GM18511 (cell line): Measurements from ENCODE around the gene COLEC12.

Source experiments
- ATAC-seq: cut with Tn5 transposase; IDR thresholded peaks from one replicate; pipeline ENCODE4 v1.9.1; 2021; ENCODE audit warnings: mild to moderate bottlenecking, moderate library complexity; ENCODE audit not compliant: unreplicated experiment

The COLEC12 gene

GRCh38 chr18:392928-393573, 107.5 kb downstream of the COLEC12 start:
- ATAC-seq = no peak

- no peak for ATAC-seq
Measured at GRCh38 chr18:390741-391478, 109.6 kb downstream of the COLEC12 start.

- ATAC-seq = no peak
Measured at GRCh38 chr18:389658-390357, 110.7 kb downstream of the COLEC12 start.

GRCh38 chr18:388200-388599, 112.3 kb downstream of the COLEC12 start:
- no peak for ATAC-seq

- no peak for ATAC-seq
Measured at GRCh38 chr18:386994-387393, 113.5 kb downstream of the COLEC12 start.

- ATAC-seq = no peak
Measured at GRCh38 chr18:384897-385296, 115.6 kb downstream of the COLEC12 start.

- ATAC-seq = no peak
Measured at GRCh38 chr18:383135-383534, 117.4 kb downstream of the COLEC12 start.

- ATAC-seq = no peak
Measured at GRCh38 chr18:382423-382984, 118.0 kb downstream of the COLEC12 start.

GRCh38 chr18:379681-380330, 120.7 kb downstream of the COLEC12 start:
- no peak for ATAC-seq

GRCh38 chr18:378079-378478, 122.4 kb downstream of the COLEC12 start:
- ATAC-seq = no peak

GRCh38 chr18:377088-377487, 123.4 kb downstream of the COLEC12 start:
- no peak for ATAC-seq

- no peak for ATAC-seq
Measured at GRCh38 chr18:376311-376710, 124.2 kb downstream of the COLEC12 start.

- ATAC-seq = peak; percentile 90
Measured at GRCh38 chr18:374721-375168, 125.8 kb downstream of the COLEC12 start.

- ATAC-seq = no peak
Measured at GRCh38 chr18:373780-374179, 126.7 kb downstream of the COLEC12 start.

- ATAC-seq = peak; percentile 36
Measured at GRCh38 chr18:371609-371982, 128.9 kb downstream of the COLEC12 start.

- ATAC-seq = no peak
Measured at GRCh38 chr18:370751-371608, 129.5 kb downstream of the COLEC12 start.

- no peak for ATAC-seq
Measured at GRCh38 chr18:369224-370015, 131.1 kb downstream of the COLEC12 start.

- ATAC-seq = no peak
Measured at GRCh38 chr18:366466-367061, 133.9 kb downstream of the COLEC12 start.

- ATAC-seq = no peak
Measured at GRCh38 chr18:365651-366050, 134.8 kb downstream of the COLEC12 start.
